GM10266 (cell line): Measurements from ENCODE around the gene FBLN7.

Experiments used
- DNase-seq: peaks from one replicate; pipeline ENCODE4 v3.0.0; 2012; ENCODE audit errors: extremely low spot score
- CTCF ChIP-seq: IDR thresholded peaks from 2 replicates; pipeline ENCODE4 v1.5.1; 2012; ENCODE audit warnings: mild to moderate bottlenecking, low read depth; ENCODE audit not compliant: control insufficient read depth, insufficient read depth; ENCODE audit errors: missing control alignments

Gene FBLN7

GRCh38 chr2:112163541-112163981 is 25.4 kb downstream of the FBLN7 start:
- DNase-seq: no peak
- TF ChIP-seq CTCF: no peak

DNA sequence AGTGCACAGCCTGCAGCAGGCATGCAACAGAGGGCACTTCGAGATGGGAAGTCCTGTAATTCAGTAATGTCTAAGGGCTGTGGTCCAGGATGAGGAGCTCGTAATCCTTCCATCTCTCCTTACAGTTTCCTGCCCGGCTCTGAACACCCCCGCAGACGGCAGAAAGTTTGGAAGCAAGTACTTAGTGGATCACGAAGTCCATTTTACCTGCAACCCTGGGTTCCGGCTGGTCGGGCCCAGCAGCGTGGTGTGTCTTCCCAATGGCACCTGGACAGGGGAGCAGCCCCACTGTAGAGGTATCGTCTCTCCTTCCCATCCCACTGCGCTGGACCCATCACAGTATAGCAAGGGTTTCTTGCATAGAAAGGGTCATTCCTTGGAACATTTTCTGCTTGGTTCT is 26.7 kb downstream of the FBLN7 start:
- TF ChIP-seq CTCF: no peak

GRCh38 chr2:112165296-112165695 is 27.1 kb downstream of the FBLN7 start:
- no peak for TF ChIP-seq CTCF
- no peak for DNase-seq

More for the DNA sequence above, 26.7 kb downstream of the FBLN7 start:
- no peak for DNase-seq

- no peak for TF ChIP-seq CTCF
- no peak for DNase-seq
Measured at GRCh38 chr2:112166806-112167499, 28.8 kb downstream of the FBLN7 start.

GRCh38 chr2:112168422-112169124 is 30.4 kb downstream of the FBLN7 start:
- no peak for DNase-seq
- no peak for TF ChIP-seq CTCF

GRCh38 chr2:112170495-112170894 is 32.3 kb downstream of the FBLN7 start:
- no peak for DNase-seq
- TF ChIP-seq CTCF: no peak

DNA sequence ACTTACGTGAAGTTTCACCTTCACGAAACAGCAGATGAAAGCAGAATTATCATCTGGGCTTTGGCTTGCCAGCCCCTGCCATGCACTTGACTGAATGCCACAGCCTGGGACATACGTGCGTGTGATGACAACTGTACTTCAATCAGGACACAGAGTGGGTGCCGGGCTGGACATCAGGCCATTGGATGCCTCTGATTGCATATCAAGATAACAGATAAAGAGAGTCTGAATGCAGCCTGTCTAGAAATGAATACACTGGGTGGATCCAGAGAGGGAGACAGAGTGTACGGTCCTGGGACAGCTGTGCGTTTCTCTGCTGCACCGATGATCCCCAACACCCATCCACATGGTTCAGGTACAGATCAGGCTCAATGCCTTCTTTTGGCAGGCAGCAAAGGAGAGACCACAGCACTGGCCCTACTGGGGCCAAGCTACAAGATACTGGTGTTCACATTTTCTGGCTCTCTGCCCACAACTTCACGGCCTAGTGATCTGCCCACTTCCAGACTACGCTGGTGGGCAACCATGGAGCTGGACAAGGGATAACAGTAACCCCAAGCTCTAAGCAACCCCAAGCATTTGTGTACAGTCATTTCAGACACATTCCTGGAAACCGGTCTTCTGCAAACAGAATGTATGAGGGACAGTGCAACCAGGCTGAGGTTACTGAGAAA is 35.6 kb downstream of the FBLN7 start:
- DNase-seq: no peak
- TF ChIP-seq CTCF: no peak
